Calu3 (cell line): ENCODE results near the gene OLIG1. TPM values are rescaled to one million over a fixed set of nuclear protein-coding genes. Genes with fewer than 3 reads are reported as not detected.

Experiments used
- BruUV-seq: library from RNA; stranded (reverse); fragments of 400-500 nt; replicated peaks from 2 replicates; lab custom pipeline; 2021; lab: Mats Ljungman, UMichigan
- CTCF ChIA-PET: fragments of 300-600 bp; sonication (Branson Sonifier 250); formaldehyde crosslinking; loops from one replicate; lab custom pipeline; 2022; ENCODE audit warnings: antibody characterized with exemption; lab: Charles Lee
- DNase-seq: peaks from one replicate; pipeline ENCODE4 v3.0.0; 2022
- H3K27ac Mint-ChIP-seq: one replicate; pipeline ENCODE4 v1.8.0; 2022; ENCODE audit warnings: mixed read lengths; ENCODE audit not compliant: unreplicated experiment
- H3K27me3 Mint-ChIP-seq: one replicate; pipeline ENCODE4 v1.8.0; 2022; ENCODE audit warnings: mixed read lengths; ENCODE audit not compliant: unreplicated experiment
- H3K36me3 Mint-ChIP-seq: one replicate; pipeline ENCODE4 v1.8.0; 2022; ENCODE audit warnings: mild to moderate bottlenecking, moderate library complexity, mixed read lengths; ENCODE audit not compliant: insufficient read depth, unreplicated experiment
- H3K4me1 Mint-ChIP-seq: one replicate; pipeline ENCODE4 v1.8.0; 2022; ENCODE audit warnings: mild to moderate bottlenecking, low read depth, mixed read lengths; ENCODE audit not compliant: unreplicated experiment
- H3K4me3 Mint-ChIP-seq: one replicate; pipeline ENCODE4 v1.8.0; 2022; ENCODE audit warnings: mild to moderate bottlenecking, low read depth, moderate library complexity, mixed read lengths; ENCODE audit not compliant: unreplicated experiment
- H3K9me3 Mint-ChIP-seq: one replicate; pipeline ENCODE4 v1.8.0; 2022; ENCODE audit warnings: low read depth, mixed read lengths; ENCODE audit not compliant: unreplicated experiment
- intact Hi-C: fragments of 100-400 bp; cut with micrococcal nuclease; formaldehyde crosslinking; loops from one replicate; pipeline ENCODE4 v1.10.0; 2022; ENCODE audit not compliant: unreplicated experiment
- total RNA-seq: library from RNA; stranded (reverse); gene quantifications from 2 replicates; pipeline ENCODE4 v1.2.3, GENCODE V29; 2022
- TF ChIP-seq, protein P1 (sequence below): fragments of 200-600 bp; IDR thresholded peaks from one replicate; pipeline ENCODE4 v1.8.0; 2022; ENCODE audit warnings: antibody characterized with exemption; ENCODE audit not compliant: unreplicated experiment

The OLIG1 gene
- total RNA-seq, 1 experiment from 2014 or later = not detected

DNA sequence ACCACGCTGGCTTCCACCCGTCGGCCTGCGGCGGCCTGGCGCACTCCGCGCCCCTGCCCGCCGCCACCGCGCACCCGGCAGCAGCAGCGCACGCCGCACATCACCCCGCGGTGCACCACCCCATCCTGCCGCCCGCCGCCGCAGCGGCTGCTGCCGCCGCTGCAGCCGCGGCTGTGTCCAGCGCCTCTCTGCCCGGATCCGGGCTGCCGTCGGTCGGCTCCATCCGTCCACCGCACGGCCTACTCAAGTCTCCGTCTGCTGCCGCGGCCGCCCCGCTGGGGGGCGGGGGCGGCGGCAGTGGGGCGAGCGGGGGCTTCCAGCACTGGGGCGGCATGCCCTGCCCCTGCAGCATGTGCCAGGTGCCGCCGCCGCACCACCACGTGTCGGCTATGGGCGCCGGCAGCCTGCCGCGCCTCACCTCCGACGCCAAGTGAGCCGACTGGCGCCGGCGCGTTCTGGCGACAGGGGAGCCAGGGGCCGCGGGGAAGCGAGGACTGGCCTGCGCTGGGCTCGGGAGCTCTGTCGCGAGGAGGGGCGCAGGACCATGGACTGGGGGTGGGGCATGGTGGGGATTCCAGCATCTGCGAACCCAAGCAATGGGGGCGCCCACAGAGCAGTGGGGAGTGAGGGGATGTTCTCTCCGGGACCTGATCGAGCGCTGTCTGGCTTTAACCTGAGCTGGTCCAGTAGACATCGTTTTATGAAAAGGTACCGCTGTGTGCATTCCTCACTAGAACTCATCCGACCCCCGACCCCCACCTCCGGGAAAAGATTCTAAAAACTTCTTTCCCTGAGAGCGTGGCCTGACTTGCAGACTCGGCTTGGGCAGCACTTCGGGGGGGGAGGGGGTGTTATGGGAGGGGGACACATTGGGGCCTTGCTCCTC lies 42.3 kb upstream of the OLIG1 start:
- CTCF ChIA-PET = no interaction called here
- intact Hi-C loops = no loop called here
- TF ChIP-seq, protein P1, sequence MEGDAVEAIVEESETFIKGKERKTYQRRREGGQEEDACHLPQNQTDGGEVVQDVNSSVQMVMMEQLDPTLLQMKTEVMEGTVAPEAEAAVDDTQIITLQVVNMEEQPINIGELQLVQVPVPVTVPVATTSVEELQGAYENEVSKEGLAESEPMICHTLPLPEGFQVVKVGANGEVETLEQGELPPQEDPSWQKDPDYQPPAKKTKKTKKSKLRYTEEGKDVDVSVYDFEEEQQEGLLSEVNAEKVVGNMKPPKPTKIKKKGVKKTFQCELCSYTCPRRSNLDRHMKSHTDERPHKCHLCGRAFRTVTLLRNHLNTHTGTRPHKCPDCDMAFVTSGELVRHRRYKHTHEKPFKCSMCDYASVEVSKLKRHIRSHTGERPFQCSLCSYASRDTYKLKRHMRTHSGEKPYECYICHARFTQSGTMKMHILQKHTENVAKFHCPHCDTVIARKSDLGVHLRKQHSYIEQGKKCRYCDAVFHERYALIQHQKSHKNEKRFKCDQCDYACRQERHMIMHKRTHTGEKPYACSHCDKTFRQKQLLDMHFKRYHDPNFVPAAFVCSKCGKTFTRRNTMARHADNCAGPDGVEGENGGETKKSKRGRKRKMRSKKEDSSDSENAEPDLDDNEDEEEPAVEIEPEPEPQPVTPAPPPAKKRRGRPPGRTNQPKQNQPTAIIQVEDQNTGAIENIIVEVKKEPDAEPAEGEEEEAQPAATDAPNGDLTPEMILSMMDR = no peak
- BruUV-seq = no TSS peak
- Mint-ChIP-seq H3K27me3 (peaks cover 86% of the 10 kb centered on the region), H3K4me3 (no peak overlapping the region), H3K27ac (no peak overlapping the region), H3K36me3 (no peaks in the 10 kb centered on the region), H3K9me3 (no peaks in the 10 kb centered on the region), H3K4me1 (no peaks in the 10 kb centered on the region)
- no peak for DNase-seq

GRCh38 chr21:33028287-33028670 lies 41.7 kb upstream of the OLIG1 start:
- no peak for DNase-seq
- intact Hi-C loops = no loop called here
- CTCF ChIA-PET = no interaction called here
- Mint-ChIP-seq H3K36me3 (no peaks in the 10 kb centered on the region), H3K9me3 (no peaks in the 10 kb centered on the region), H3K4me1 (no peaks in the 10 kb centered on the region), H3K4me3 (no peak overlapping the region), H3K27ac (no peak overlapping the region), H3K27me3 (peaks cover 85% of the 10 kb centered on the region)
- no TSS peak for BruUV-seq
- TF ChIP-seq, protein P1 = no peak

DNA sequence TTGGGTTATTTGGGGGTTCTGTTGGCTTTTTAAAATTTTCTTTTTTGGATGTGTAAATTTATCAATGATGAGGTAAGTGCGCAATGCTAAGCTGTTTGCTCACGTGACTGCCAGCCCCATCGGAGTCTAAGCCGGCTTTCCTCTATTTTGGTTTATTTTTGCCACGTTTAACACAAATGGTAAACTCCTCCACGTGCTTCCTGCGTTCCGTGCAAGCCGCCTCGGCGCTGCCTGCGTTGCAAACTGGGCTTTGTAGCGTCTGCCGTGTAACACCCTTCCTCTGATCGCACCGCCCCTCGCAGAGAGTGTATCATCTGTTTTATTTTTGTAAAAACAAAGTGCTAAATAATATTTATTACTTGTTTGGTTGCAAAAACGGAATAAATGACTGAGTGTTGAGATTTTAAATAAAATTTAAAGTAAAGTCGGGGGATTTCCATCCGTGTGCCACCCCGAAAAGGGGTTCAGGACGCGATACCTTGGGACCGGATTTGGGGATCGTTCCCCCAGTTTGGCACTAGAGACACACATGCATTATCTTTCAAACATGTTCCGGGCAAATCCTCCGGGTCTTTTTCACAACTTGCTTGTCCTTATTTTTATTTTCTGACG lies 41.1 kb upstream of the OLIG1 start:
- intact Hi-C loops = no loop called here
- no peak overlapping the region for H3K4me3 Mint-ChIP-seq
- H3K9me3 Mint-ChIP-seq = no peaks in the 10 kb centered on the region
- BruUV-seq = no TSS peak
- no peaks in the 10 kb centered on the region for H3K36me3 Mint-ChIP-seq
- H3K27me3 Mint-ChIP-seq = peaks cover 81% of the 10 kb centered on the region
- CTCF ChIA-PET = no interaction called here
- no peak for DNase-seq
- TF ChIP-seq, protein P1 = no peak
- no peak overlapping the region for H3K27ac Mint-ChIP-seq
- H3K4me1 Mint-ChIP-seq = no peaks in the 10 kb centered on the region

- H3K4me3 Mint-ChIP-seq = no peak overlapping the region
- TF ChIP-seq, protein P1 = no peak
- no peak for DNase-seq
- CTCF ChIA-PET = no interaction called here
- BruUV-seq = no TSS peak
- H3K27me3 Mint-ChIP-seq = peaks cover 81% of the 10 kb centered on the region
- no peak overlapping the region for H3K27ac Mint-ChIP-seq
- H3K9me3 Mint-ChIP-seq = no peaks in the 10 kb centered on the region
- no peaks in the 10 kb centered on the region for H3K4me1 Mint-ChIP-seq
- H3K36me3 Mint-ChIP-seq = no peaks in the 10 kb centered on the region
- intact Hi-C loops = no loop called here
Measured at GRCh38 chr21:33029385-33029921, 40.5 kb upstream of the OLIG1 start.
